ENCODE data around the gene GJC2. TPM values are rescaled to one million over a fixed set of nuclear protein-coding genes. Genes with fewer than 3 reads are reported as not detected.

Gene GJC2
- total RNA-seq, 2 donors from 2014 or later: 0.95 to 3.6 TPM

GRCh38 chr1:228148196-228148861, 1.4 kb upstream of the GJC2 start:
- no peak overlapping the region for H3K4me3 ChIP-seq
- H3K27ac ChIP-seq: peak overlapping the region; percentile 83 to 85
- no peak for ATAC-seq (ENCODE audit: insufficient number of reproducible peaks, low FRiP score, low read depth)
- H3K36me3 ChIP-seq: peaks cover 13% of the 10 kb centered on the region
- no peak for DNase-seq (ENCODE audit: low spot score)
- TF ChIP-seq, protein P1, sequence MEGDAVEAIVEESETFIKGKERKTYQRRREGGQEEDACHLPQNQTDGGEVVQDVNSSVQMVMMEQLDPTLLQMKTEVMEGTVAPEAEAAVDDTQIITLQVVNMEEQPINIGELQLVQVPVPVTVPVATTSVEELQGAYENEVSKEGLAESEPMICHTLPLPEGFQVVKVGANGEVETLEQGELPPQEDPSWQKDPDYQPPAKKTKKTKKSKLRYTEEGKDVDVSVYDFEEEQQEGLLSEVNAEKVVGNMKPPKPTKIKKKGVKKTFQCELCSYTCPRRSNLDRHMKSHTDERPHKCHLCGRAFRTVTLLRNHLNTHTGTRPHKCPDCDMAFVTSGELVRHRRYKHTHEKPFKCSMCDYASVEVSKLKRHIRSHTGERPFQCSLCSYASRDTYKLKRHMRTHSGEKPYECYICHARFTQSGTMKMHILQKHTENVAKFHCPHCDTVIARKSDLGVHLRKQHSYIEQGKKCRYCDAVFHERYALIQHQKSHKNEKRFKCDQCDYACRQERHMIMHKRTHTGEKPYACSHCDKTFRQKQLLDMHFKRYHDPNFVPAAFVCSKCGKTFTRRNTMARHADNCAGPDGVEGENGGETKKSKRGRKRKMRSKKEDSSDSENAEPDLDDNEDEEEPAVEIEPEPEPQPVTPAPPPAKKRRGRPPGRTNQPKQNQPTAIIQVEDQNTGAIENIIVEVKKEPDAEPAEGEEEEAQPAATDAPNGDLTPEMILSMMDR (IDR thresholded peaks at IDR 0.05): no peak
- H3K4me1 ChIP-seq (ENCODE audit: control insufficient read depth in 1 of 2, low read depth in 2 of 2): peaks cover 39 to 48% of the 10 kb centered on the region in 2 donors
- H3K27me3 ChIP-seq (replicated peaks; ENCODE audit: insufficient read depth): no peaks in the 10 kb centered on the region
- no peaks in the 10 kb centered on the region for H3K9me3 ChIP-seq

DNA sequence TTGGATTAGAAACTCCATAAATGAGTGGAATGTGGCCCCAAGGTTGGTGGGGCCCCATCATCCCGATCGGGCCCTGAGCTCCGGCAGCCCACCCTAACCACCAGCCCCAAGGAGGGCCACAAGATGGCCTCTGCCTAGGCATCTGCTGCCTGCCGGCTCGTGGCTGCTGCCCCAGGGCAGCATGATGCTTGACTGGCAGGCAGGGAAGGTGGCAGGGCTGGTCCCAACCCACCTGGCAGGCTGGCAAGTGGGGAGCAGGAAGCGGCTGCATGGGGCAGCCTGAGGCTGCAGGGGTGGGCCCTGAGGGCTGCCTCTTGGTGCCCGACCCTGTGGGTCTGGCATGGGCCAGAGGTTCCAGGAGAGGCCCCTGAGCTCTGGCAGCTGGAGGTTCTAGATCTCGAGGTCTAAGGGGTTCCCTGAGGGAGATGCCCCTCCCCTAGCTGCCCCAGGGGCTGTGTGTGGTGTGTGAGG, 760 bp upstream of the GJC2 start:
- peak overlapping the region; percentile 83 to 85 for H3K27ac ChIP-seq
- DNase-seq (ENCODE audit: low spot score) (no peak), ATAC-seq (ENCODE audit: insufficient number of reproducible peaks, low FRiP score, low read depth) (no peak)
- TF ChIP-seq, protein P1 (IDR thresholded peaks at IDR 0.05): no peak
- H3K36me3 ChIP-seq: peaks cover 13% of the 10 kb centered on the region
- no peak overlapping the region for H3K4me3 ChIP-seq
- H3K9me3 ChIP-seq: no peaks in the 10 kb centered on the region
- H3K4me1 ChIP-seq (ENCODE audit: control insufficient read depth in 1 of 2, low read depth in 2 of 2): peaks cover 33 to 42% of the 10 kb centered on the region in 2 donors
- no peaks in the 10 kb centered on the region for H3K27me3 ChIP-seq (replicated peaks; ENCODE audit: insufficient read depth)

GRCh38 chr1:228150120-228150460, 360 bp downstream of the GJC2 start:
- H3K27me3 ChIP-seq (replicated peaks; ENCODE audit: insufficient read depth): no peaks in the 10 kb centered on the region
- no peak for ATAC-seq (ENCODE audit: insufficient number of reproducible peaks, low FRiP score, low read depth)
- peaks cover 13% of the 10 kb centered on the region for H3K36me3 ChIP-seq
- TF ChIP-seq, protein P1 (IDR thresholded peaks at IDR 0.05): no peak
- H3K4me1 ChIP-seq (ENCODE audit: control insufficient read depth in 1 of 2, low read depth in 2 of 2): peaks cover 26 to 34% of the 10 kb centered on the region in 2 donors
- no peaks in the 10 kb centered on the region for H3K9me3 ChIP-seq
- peak overlapping the region; percentile 48 for H3K4me3 ChIP-seq
- peak overlapping the region; percentile 83 to 85 for H3K27ac ChIP-seq
- DNase-seq (ENCODE audit: low spot score): no peak

DNA sequence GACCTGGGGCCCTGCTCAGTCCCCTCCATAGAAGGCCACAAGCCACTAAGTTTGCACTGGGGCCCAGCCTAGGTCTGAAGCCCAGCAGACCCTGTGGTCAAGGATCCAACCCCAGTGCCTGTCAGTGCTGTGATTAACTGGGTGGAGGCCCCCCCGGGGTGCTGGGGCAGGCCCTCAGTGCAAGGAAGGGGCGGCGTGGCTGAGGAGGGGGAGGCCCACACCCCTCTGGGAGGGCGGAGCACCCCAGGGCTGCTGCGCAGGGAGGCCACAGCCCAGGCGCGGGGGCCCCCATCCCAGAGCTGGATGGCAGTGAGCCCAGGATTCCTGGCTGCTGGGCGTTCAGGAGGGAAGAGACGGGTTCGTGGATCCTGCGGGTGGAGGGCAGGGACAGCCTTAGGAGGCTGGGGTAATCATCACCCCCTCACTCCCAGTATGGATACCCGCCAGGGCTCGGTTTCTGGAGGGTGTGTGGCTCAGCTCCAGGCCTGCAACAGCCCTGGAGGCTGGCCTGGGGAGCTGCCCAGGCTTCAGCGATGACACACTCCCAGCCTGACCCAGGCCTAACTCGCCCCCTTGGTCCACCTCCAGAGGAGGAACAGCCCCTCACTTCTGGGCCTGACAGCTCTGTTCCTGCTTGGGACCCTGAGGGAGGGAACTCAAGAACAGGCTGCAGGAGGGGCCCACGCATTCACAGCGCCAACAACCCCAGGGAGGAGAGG, 890 bp downstream of the GJC2 start:
- no peaks in the 10 kb centered on the region for H3K9me3 ChIP-seq
- peak overlapping the region; percentile 48 for H3K4me3 ChIP-seq
- DNase-seq (ENCODE audit: low spot score) (no peak), ATAC-seq (ENCODE audit: insufficient number of reproducible peaks, low FRiP score, low read depth) (no peak)
- H3K27me3 ChIP-seq (replicated peaks; ENCODE audit: insufficient read depth): no peaks in the 10 kb centered on the region
- peak overlapping the region; percentile 83 to 85 for H3K27ac ChIP-seq
- peaks cover 26 to 34% of the 10 kb centered on the region in 2 donors for H3K4me1 ChIP-seq (ENCODE audit: control insufficient read depth in 1 of 2, low read depth in 2 of 2)
- TF ChIP-seq, protein P1 (IDR thresholded peaks at IDR 0.05): no peak
- H3K36me3 ChIP-seq: peaks cover 10% of the 10 kb centered on the region

GRCh38 chr1:228151180-228151925, 1.6 kb downstream of the GJC2 start:
- Histone ChIP-seq H3K4me1 (ENCODE audit: control insufficient read depth in 1 of 2, low read depth in 2 of 2) (peaks cover 26 to 34% of the 10 kb centered on the region in 2 donors), H3K9me3 (no peaks in the 10 kb centered on the region), H3K36me3 (peaks cover 5% of the 10 kb centered on the region), H3K27me3 (replicated peaks; ENCODE audit: insufficient read depth) (no peaks in the 10 kb centered on the region), H3K4me3 (peak overlapping the region; percentile 48), H3K27ac (peak overlapping the region; percentile 83 to 85)
- no peak for ATAC-seq (ENCODE audit: insufficient number of reproducible peaks, low FRiP score, low read depth)
- no peak for DNase-seq (ENCODE audit: low spot score)
- TF ChIP-seq, protein P1 (IDR thresholded peaks at IDR 0.05): no peak

All from thoracic aorta (tissue), 2 donors.